ENCODE results near the gene CCZ1.
"Not testable (repeated sequence)": the region's sequence is repeated elsewhere in the genome, so short reads cannot be mapped to it uniquely, and the experiment has no call there.

CCZ1 gene

DNA sequence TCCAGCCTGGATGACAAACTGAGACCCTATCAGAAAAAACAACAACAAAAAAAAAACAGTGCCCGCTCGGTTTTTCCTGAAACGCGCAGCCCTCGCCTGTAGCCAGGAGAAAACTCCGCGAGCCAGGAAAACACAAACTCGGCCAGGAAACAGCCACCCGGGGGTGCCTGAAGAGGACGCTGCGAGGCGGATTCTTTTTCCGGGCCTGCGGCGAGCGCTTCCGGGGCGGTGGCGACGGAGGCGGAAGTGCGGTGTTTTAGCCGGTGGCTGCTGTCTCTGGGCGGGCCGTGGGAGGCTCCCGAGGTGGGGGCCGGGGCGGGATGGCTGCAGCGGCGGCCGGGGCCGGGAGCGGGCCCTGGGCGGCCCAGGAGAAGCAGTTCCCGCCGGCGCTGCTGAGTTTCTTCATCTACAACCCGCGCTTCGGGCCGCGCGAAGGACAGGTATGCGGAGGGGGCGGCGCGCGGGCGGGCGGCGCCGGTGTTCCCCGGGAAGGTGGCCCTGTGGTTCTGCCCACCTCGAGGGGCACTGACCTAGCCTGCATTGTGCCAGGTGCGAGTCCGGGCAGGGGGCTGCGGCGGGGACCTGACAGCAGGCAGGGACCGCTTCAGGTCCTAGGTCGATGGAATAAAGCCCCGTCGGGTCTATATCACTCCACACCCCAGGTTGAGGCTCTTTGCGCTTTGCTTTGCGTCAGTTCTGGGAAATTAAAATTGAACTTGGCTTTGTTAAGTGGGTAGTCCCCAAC, at the start of gene CCZ1:
Gene CCZ1, plus strand, starts transcription at position 254 of the 745 bp plus-strand sequence. Its CDS starts 67 bp downstream, at position 321.
- DNase-seq (ENCODE audit: low read depth in 2 of 2), result peak; percentile 43 to 70

DNA sequence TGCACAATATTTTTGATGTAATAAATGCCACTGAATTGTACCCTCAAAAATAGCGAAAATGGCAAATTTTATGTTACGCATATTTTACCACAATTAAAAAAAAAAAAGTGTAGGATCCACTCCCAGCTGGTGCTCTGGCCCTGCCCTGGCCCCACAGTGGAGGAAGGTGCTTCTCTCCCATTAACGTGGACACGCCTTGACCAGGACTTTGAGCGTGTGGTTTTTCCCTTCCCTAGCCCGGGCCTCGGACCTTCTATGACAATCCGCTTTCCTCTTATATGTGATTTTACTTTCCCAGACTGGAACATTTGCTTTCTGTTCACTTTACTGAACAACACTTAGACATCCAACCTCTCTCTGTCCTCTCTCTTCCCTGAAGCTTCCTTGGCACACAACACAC, 47.6 kb upstream of the CCZ1 start:
- no peak for DNase-seq (ENCODE audit: low read depth in 2 of 2)

GRCh38 chr7:5854738-5855137, 43.8 kb upstream of the CCZ1 start:
- no peak for DNase-seq (ENCODE audit: low read depth in 2 of 2)

DNA sequence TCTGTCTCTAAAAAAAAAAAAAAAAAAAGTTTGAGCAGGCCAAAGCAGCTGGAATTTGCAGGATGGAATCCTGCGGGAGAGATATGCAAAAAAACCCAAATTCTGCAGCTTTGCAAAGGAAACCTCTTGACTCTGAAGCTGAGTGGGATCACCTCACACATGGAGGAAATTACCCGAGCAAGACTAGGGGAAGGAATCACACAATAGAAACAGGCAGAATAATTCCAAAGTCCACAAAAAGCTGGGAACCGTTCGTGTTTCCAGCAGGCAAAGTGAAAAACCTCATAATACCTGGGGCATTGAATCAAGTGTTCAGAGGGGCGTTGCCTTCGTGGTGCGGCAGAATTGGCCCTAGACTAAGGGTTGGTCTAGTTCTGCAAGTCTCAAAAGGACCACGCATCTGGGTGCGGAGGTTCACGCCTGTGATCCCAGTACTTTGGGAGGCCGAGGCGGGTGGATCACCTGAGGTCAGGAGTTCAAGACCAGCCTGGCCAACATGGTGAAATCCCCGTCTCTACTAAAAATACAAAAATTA, 41.4 kb upstream of the CCZ1 start:
- DNase-seq (ENCODE audit: low read depth in 2 of 2), result not testable (repeated sequence)

- DNase-seq (ENCODE audit: low read depth in 2 of 2), result peak in 1 of 2 donors; percentile 1
Observed at GRCh38 chr7:5858494-5858893, 40.0 kb upstream of the CCZ1 start.

DNA sequence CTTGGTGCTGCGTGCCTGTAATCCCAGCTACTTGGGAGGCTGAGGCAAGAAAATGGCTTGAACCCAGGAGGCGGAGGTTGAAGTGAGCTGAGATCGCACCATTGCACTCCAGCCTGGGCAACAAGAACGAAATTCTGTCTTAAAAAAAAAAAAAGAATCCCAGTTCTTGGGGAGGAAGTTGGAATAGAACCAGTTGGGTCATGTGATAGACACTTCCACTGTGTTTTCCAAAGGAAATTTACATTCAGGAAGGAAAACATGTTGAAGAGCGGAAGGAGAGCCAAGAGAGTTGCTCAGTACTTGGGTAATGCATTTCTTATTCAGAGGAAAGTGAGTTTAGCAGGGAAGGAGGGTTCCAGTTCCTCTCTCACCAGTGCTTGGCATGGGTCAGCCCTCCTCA, 37.3 kb upstream of the CCZ1 start:
- not testable (repeated sequence) for DNase-seq (ENCODE audit: low read depth in 2 of 2)

DNA sequence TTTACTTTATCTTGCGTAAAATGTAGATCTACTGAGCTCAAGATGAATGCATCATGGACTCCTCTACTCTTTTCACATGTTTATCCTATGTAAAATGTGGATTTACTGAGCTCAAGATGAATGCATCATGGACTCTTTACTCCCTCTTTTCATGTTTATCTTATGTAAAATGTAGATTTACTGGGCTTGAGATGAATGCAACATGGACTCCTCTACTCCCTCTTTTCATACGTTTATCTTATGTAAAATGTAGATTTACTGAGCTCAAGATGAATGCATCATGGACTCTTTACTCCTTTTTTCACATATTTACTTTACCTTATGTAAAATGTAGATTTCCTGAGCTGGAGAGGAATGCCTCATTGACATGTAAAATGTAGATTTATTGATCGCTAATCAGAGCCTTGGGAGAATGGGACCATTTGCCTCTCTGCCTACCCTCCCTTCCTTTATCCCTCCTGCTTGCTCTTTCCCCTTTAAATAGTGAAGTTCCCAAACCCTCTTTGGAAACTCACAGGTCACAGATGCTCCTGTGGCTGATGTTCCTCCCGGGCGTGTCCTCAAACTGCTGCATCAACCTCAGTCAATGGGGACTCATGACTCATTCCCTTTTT, 35.7 kb upstream of the CCZ1 start:
- DNase-seq (ENCODE audit: low read depth in 2 of 2), result not testable (repeated sequence)

- not testable (repeated sequence) for DNase-seq (ENCODE audit: low read depth in 2 of 2)
Observed at GRCh38 chr7:5865279-5865931, 33.1 kb upstream of the CCZ1 start.

DNA sequence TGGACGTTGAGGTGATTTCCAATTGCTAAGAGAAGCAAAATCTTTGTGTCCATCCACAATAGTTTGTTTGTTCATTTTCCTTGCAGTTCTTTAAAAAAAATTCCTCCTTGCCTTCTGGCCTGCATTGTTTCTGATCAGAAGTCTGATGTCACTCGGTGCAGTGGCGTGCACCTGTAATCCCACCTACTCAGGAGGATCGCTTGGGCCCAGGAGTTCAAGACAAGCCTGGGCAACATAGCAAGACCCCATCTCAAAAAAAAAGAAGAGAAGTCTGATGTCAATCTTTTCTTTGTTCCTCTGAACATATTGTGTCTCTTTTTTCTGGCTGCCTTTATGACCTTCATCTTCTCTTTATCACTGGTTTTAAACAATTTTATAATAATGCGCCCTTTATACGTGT, 31.5 kb upstream of the CCZ1 start:
- DNase-seq (ENCODE audit: low read depth in 2 of 2), result no peak

- DNase-seq (ENCODE audit: low read depth in 2 of 2), result not testable (repeated sequence)
Observed at GRCh38 chr7:5868928-5869341, 29.6 kb upstream of the CCZ1 start.

DNA sequence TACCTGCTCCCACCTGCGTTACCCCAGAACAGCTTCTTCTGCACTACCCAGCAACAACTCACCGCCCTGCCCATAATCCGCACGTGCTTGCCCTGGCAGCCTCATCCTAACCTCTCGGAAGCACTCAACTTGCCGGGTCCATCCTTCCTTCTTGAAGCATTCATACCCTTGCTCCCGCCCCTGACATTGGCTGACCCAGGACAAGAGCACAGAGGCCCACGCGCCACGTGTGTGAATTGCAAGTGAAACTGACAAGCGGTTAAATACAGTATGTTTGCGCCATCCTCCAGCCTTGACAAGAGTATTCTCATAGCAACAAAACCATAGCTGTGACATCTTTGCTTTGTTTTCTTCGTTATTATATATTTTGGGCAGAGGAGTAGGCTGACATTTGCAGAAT, 28.8 kb upstream of the CCZ1 start:
- DNase-seq (ENCODE audit: low read depth in 2 of 2), result no peak

GRCh38 chr7:5870311-5870710, 28.2 kb upstream of the CCZ1 start:
- no peak for DNase-seq (ENCODE audit: low read depth in 2 of 2)

DNA sequence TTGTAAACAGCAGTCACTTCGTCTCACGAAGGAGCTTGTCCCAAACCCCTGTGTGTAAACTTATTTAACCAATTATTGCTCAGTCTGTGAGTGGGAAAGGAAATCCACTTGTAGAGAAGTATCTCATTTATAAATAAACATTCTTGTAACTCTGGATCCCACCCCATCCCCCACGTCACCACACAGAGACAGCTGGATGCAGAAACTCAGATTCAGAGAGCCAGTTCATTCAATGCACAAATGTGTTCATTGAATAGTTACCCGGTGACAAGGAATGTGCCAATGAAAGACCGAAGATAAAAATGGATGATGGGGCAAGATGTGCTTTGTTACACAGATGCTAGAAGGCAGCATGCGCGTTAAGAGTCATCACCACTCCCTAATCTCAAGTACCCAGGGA, 26.2 kb upstream of the CCZ1 start:
- DNase-seq (ENCODE audit: low read depth in 2 of 2), result no peak

DNA sequence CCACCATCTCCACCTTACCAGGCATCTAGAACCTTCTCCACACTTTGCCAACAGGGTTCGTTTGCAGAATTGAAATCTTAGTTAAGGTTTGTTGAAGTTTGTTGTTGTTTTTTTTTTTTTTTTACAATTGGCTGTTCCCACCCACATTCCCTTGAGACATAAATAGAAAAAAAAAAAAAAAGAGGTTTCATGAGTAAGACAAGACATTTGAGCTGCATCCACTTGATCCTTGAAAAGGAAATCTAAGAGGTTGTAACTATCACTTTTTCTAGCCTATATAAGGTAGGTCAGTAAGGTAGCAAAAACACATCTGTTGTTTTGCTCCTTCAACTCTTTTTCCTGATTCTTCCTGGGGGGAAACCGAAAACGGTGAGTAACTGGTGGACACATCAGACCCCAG, 18.9 kb upstream of the CCZ1 start:
- DNase-seq (ENCODE audit: low read depth in 2 of 2), result not testable (repeated sequence)

- not testable (repeated sequence) for DNase-seq (ENCODE audit: low read depth in 2 of 2)
Observed at GRCh38 chr7:5880106-5880505, 18.4 kb upstream of the CCZ1 start.

- DNase-seq (ENCODE audit: low read depth in 2 of 2), result not testable (repeated sequence)
Observed at GRCh38 chr7:5884431-5884830, 14.1 kb upstream of the CCZ1 start.

- not testable (repeated sequence) for DNase-seq (ENCODE audit: low read depth in 2 of 2)
Observed at GRCh38 chr7:5888021-5888420, 10.5 kb upstream of the CCZ1 start.

- not testable (repeated sequence) for DNase-seq (ENCODE audit: low read depth in 2 of 2)
Observed at GRCh38 chr7:5890244-5890643, 8.3 kb upstream of the CCZ1 start.

DNA sequence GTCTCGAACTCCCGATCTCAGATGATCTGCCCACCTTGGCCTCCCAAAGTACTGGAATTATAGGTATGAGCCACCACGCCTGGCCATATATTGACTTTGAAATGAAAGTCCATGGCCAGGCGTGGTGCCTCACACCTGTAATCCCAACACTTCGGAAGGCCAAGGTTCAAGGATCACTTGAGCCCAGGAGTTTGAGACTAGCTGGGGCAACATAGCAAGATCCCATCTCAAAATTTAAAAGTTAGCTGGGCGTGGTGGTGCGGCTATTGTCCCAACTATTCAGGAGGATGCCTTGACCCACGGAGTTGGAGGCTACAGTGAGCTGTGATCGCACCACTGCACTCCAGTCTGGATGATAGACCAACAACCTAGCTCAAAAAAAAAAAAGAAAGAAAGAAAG, 6.0 kb upstream of the CCZ1 start:
- DNase-seq (ENCODE audit: low read depth in 2 of 2), result no peak

DNA sequence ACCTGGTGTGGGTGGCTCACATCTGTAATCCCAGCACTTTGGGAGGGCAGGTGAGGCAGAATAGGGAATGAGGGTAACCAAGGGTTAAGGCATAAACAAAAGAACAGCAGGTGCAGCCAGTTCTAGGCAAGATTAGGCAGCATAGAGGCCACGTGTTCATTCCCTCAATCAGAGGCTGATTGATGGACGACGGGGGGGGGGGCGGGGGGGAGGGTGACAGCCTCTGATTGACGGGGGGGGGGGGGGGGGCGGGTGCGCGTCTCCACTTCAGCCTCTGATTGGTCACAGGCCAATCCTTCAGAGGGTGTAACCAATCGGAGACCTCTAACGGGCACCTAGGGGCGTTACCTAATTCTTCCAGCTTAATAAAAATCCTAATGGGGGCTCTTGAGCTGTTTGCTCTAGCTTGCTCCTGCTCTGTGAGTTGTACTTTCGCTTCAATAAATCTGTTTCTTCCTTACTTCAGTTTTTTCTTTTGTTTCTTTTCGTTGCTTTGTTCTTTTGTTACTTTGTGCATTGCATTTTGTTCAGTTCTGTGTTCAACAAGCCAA, 1.1 kb upstream of the CCZ1 start:
- not testable (repeated sequence) for DNase-seq (ENCODE audit: low read depth in 2 of 2)

DNA sequence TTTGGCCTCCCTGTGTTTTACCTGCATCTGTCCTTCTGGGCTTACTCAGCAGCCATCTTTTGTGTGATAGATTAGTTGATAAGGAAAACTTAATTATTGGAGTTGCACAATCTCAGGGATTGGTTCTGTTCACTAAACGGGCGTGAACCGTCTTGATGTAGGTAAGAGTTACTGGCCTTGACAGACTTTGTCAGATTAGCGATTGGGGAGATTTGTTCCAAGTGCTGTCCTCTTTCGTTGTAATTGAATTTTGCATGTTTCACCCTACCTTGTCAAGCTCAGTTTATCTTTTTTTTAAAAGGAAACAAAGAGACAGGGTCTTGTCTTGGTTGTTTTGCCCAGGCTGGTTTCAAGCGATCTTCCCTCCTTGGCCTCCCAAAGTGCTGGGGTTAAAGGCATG, 4.5 kb downstream of the CCZ1 start:
- DNase-seq (ENCODE audit: low read depth in 2 of 2), result not testable (repeated sequence)

GRCh38 chr7:5904726-5905125, 6.2 kb downstream of the CCZ1 start:
- DNase-seq (ENCODE audit: low read depth in 2 of 2), result not testable (repeated sequence)
